Measurements from ENCODE around the gene PTGDS. TPM values are rescaled to one million over a fixed set of nuclear protein-coding genes. Genes with fewer than 3 reads are reported as not detected.

PTGDS gene
- total RNA-seq, 4 donors from 2014 or later = 10.4 to 77.9 (median 51.6) TPM

DNA sequence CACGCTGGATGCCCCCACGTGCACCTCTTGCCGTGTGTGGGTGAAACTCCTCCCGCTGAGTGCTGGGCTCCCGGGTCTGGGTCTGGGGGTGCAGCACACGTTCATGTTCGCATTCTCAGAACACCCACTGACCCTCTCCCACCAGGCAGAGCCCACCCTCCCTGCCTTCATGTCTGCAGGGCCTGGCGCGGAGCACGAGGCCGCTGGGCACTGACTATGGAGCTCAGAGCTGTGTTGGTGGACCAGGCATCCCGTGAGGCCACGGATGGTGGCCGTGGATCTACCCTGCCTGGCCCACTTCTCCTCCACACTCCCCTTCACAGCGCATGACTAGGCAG, 16.4 kb upstream of the PTGDS start:
- TF ChIP-seq EP300 (IDR thresholded peaks at IDR 0.05) (no peak), POLR2A (IDR thresholded peaks at IDR 0.05; ENCODE audit: low read depth) (no peak), POLR2AphosphoS5 (IDR thresholded peaks at IDR 0.05) (no peak), CTCF (IDR thresholded peaks at IDR 0.05) (no peak)
- Histone ChIP-seq H3K9me3 (no peaks in the 10 kb centered on the region), H3K27ac (replicated peaks in 1 of 4) (no peak overlapping the region), H3K36me3 (no peaks in the 10 kb centered on the region), H3K4me3 (no peak overlapping the region), H3K4me1 (peaks cover 6 to 19% (median 14%) of the 10 kb centered on the region in 4 donors), H3K27me3 (peaks cover 0 to 32% (median 0%) of the 10 kb centered on the region in 4 donors)
- DNase-seq (ENCODE audit: extremely low spot score) = no peak
- 81% methylated on average over 14 of the region's 15 CpGs for WGBS
- intact Hi-C loops (cut with DNase I) = no loop called here

GRCh38 chr9:136961279-136962065, 15.8 kb upstream of the PTGDS start:
- no peaks in the 10 kb centered on the region for H3K36me3 ChIP-seq
- no peak for TF ChIP-seq POLR2A (IDR thresholded peaks at IDR 0.05; ENCODE audit: low read depth)
- no peak for TF ChIP-seq CTCF (IDR thresholded peaks at IDR 0.05)
- no peak for TF ChIP-seq POLR2AphosphoS5 (IDR thresholded peaks at IDR 0.05)
- no peak for TF ChIP-seq EP300 (IDR thresholded peaks at IDR 0.05)
- no peak overlapping the region for H3K27ac ChIP-seq (replicated peaks in 1 of 4)
- DNase-seq (ENCODE audit: extremely low spot score) = no peak
- intact Hi-C loops (cut with DNase I) = no loop called here
- WGBS = 78% methylated on average over 11 of the region's 23 CpGs
- H3K4me3 ChIP-seq = no peak overlapping the region
- peaks cover 0 to 38% (median 0%) of the 10 kb centered on the region in 4 donors for H3K27me3 ChIP-seq
- peaks cover 10 to 24% (median 20%) of the 10 kb centered on the region in 4 donors for H3K4me1 ChIP-seq
- H3K9me3 ChIP-seq = no peaks in the 10 kb centered on the region

DNA sequence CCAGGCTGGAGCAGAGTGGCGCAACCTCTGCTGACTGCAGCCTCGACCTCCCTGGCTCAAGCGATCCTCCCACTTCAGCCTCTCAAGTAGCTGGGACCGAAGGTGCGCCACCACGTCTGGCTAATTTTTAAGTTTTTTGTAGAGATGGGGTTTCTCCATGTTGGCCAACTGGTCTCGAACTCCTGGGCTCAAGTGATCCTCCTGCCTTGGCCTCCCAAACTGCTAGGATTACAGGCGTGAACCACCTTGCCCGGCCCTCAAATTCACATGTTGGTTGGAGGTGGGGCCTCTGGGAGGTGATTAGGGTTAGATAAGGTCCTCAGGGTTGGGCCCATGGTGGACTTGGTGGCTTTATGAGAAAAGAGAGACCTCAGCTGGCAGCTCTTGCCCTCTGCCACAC, 15.1 kb upstream of the PTGDS start:
- no peak for DNase-seq (ENCODE audit: extremely low spot score)
- H3K9me3 ChIP-seq = no peaks in the 10 kb centered on the region
- H3K4me3 ChIP-seq = no peak overlapping the region
- H3K36me3 ChIP-seq = no peaks in the 10 kb centered on the region
- 93% methylated on average over 9 of the region's 9 CpGs for WGBS
- intact Hi-C loops (cut with DNase I) = no loop called here
- peaks cover 10 to 25% (median 20%) of the 10 kb centered on the region in 4 donors for H3K4me1 ChIP-seq
- no peak overlapping the region for H3K27ac ChIP-seq (replicated peaks in 1 of 4)
- peaks cover 0 to 38% (median 0%) of the 10 kb centered on the region in 4 donors for H3K27me3 ChIP-seq
- TF ChIP-seq CTCF (IDR thresholded peaks at IDR 0.05) (no peak), EP300 (IDR thresholded peaks at IDR 0.05) (no peak), POLR2AphosphoS5 (IDR thresholded peaks at IDR 0.05) (no peak), POLR2A (IDR thresholded peaks at IDR 0.05; ENCODE audit: low read depth) (no peak)

- Histone ChIP-seq H3K9me3 (no peaks in the 10 kb centered on the region), H3K4me3 (no peak overlapping the region), H3K27ac (replicated peaks in 1 of 4) (no peak overlapping the region), H3K36me3 (no peaks in the 10 kb centered on the region), H3K27me3 (peaks cover 0 to 38% (median 0%) of the 10 kb centered on the region in 4 donors), H3K4me1 (peaks cover 10 to 25% (median 20%) of the 10 kb centered on the region in 4 donors)
- DNase-seq (ENCODE audit: extremely low spot score) = no peak
- TF ChIP-seq POLR2A (IDR thresholded peaks at IDR 0.05; ENCODE audit: low read depth) (no peak), POLR2AphosphoS5 (IDR thresholded peaks at IDR 0.05) (no peak), CTCF (IDR thresholded peaks at IDR 0.05) (no peak), EP300 (IDR thresholded peaks at IDR 0.05) (no peak)
- intact Hi-C loops (cut with DNase I) = no loop called here
- 93% methylated on average over 6 of the region's 11 CpGs for WGBS
Measured at GRCh38 chr9:136962701-136963248, 14.5 kb upstream of the PTGDS start.

Measured in esophagus muscularis mucosa (tissue), 4 donors.